Measurements from ENCODE around the gene ITGAL.
"Not testable (repeated sequence)": the region's sequence is repeated elsewhere in the genome, so short reads cannot be mapped to it uniquely, and the experiment has no call there.

Gene ITGAL

DNA sequence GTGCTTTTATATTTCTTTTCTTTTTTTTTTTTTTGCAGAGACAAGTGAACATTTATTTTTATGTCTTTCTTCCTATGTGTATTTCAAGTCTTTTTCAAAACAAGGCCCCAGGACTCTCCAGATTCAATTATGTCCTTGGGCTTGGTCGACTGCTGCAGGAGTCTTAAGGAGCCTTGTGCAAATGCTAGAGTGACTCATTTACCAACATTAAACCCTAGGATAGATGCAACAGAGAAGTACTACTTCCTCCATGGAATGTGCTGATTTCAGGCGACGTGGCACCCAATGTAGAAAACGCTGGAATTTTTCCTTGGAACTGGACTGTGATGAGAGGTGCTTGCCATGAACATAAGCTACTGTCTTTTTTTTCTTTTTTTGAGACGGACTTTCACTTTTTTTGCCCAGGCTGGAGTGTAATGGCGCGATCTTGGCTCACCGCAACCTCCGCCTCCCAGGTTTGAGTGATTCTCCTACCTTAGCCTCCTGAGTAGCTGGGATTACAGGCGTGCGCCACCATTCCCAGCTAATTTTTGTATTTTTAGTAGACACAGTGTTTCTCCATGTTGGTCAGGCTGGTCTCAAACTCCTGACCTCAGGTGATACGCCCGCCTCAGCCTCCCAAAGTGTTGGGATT is 64.0 kb downstream of the ITGAL start:
- H3K4me3 Mint-ChIP-seq: peak overlapping the region; percentile 97
- peaks cover 33% of the 10 kb centered on the region for H3K4me1 Mint-ChIP-seq (ENCODE audit: low read depth)
- H3K27ac Mint-ChIP-seq: peak overlapping the region; percentile 99
- not testable (repeated sequence) for H3K9me3 Mint-ChIP-seq (ENCODE audit: low read depth); H3K36me3 Mint-ChIP-seq; H3K27me3 Mint-ChIP-seq

DNA sequence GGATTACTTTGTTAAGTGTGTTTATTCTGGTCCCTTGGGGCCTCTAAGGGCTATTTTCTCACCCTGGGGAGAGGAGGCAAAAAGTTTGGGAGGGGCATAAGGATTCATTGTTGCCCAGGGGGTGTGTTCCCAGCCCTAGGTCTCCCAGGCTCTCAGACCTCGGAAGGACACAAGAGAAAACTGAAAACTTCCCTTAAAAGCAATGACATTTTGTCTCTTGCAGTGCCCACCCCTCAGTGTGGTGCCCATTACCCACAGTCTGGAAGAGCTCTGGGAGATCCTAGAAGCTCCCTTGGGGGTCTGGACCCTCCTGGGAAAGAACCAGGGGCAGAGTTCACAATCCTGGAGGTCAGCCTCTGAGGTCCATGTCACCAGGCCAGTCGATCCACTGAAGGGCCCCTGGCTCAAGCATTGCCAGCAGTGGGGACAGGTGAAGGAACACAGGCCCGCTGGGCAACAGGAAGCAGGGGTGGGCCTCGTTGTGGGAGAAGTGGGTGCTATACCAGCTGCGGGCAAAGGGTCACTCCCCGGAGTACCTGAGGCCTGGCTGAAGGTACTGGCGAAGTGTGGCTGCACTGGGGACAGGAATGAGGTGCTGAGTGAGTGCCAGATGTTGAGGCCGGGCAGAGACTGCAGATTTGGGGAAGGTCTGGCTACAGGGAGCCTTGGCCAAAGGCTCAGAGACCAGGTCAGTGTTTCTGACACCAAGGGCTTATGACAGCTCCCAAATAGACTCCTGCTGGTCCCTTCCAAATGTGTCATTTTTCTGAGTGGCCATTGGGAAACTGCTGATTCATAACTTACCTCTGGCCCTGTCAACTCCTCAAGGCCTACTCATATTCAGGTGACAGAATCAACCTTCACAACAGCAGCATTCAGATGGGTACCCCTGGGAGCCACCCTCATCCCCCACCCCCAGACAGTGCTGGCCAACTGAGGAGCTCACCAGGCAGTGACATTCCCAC is 66.7 kb downstream of the ITGAL start:
- H3K36me3 Mint-ChIP-seq: peaks cover 6% of the 10 kb centered on the region
- H3K4me1 Mint-ChIP-seq (ENCODE audit: low read depth): peaks cover 28% of the 10 kb centered on the region
- H3K27ac Mint-ChIP-seq: peak overlapping the region; percentile 48
- no peak overlapping the region for H3K4me3 Mint-ChIP-seq
- H3K27me3 Mint-ChIP-seq: no peaks in the 10 kb centered on the region
- H3K9me3 Mint-ChIP-seq (ENCODE audit: low read depth): no peaks in the 10 kb centered on the region

DNA sequence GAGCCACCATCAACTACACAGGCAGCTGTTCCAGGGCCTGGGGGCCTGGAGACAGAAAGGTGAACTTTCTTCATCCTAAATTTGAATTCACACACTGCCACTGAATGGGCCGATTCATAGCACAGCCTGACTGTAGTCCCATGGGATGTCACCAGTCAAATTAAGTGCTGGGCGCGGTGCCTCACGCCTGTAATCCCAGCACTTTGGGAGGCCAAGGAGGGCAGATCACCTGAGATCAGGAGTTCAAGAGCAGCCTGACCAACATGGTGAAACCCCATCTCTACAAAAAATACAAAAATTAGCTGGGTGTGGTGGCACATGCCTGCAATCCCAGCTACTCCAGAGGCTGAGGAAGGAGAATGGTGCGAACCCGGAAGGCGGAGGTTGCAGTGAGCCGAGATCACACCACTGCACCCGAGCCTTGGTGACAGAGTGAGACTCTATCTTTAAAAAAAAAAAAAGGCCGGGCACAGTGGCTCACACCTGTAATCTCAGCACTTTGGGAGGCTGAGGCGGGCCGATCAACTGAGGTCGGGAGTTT is 67.5 kb downstream of the ITGAL start:
- not testable (repeated sequence) for H3K9me3 Mint-ChIP-seq (ENCODE audit: low read depth); H3K27me3 Mint-ChIP-seq; H3K4me3 Mint-ChIP-seq; H3K36me3 Mint-ChIP-seq
- Mint-ChIP-seq H3K27ac (peak overlapping the region; percentile 48), H3K4me1 (ENCODE audit: low read depth) (peaks cover 27% of the 10 kb centered on the region)

DNA sequence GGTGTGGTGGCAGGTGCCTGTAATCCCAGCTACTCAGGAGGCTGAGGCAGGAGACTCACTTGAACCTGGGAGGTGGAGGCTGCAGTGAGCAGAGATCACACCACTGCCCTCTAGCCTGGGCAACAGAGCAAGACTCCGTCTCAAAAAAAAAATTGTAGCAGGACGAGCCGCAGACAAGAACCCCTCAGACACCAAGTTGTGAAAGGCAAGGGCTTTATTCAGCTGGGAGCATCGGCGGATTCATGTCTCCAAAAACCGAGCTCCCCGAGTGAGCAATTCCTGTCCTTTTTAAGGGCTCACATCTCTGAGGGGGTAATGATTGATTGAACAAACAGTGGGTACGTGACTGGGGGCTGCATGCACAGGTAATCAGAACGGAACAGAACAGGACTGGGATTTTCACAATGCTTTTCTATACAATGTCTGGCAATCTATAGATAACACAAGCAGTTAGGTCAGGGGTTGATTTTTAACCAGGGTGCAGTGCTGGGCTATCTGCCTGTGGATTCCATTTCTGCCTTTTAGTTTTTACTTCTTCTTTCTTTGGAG is 68.4 kb downstream of the ITGAL start:
- H3K9me3 Mint-ChIP-seq (ENCODE audit: low read depth); H3K36me3 Mint-ChIP-seq; H3K27me3 Mint-ChIP-seq; H3K4me3 Mint-ChIP-seq; H3K27ac Mint-ChIP-seq: not testable (repeated sequence)
- peaks cover 20% of the 10 kb centered on the region for H3K4me1 Mint-ChIP-seq (ENCODE audit: low read depth)

DNA sequence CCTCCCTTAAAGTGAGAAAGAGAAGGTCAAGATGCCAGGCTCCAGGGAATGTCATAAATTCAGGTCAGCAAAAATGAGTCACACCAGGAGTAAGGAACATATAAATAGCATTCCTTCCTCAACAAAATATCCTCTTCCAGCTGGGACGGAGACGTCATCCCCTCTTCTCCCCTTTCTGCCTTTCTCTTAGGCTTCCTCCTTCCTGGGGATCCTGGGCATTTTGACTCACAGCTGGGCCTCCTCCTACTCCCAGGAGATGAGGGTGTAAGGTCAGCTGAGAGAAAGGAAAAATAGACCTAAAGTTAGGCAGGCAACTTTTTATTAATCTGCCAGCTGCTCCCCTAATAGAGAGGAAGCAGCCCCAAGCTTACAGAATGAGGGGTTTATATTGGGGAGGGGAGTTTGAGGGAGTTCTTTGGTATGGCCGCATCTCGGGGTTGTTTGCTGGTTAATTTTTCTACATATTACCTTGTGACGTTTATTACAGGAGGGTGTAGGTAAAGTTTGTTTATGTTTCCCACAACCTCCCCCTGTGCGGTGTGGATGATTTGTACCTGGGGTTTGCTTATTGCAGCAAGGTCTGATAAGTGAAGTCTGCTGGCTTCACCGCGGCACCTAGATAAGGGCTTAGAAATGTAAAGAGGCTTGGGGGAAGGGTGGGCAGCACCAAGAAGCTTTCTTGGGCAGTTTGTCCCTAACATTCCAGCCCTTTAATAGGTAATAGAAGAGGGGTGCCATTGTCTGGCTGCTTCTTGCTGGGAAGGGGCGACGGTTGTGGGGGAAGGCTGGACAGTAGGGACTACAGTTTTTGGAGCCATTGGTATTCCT is 69.2 kb downstream of the ITGAL start:
- Mint-ChIP-seq H3K4me3 (no peak overlapping the region), H3K36me3 (peaks cover 6% of the 10 kb centered on the region), H3K27me3 (no peaks in the 10 kb centered on the region), H3K4me1 (ENCODE audit: low read depth) (peaks cover 13% of the 10 kb centered on the region), H3K27ac (no peak overlapping the region), H3K9me3 (ENCODE audit: low read depth) (no peaks in the 10 kb centered on the region)

DNA sequence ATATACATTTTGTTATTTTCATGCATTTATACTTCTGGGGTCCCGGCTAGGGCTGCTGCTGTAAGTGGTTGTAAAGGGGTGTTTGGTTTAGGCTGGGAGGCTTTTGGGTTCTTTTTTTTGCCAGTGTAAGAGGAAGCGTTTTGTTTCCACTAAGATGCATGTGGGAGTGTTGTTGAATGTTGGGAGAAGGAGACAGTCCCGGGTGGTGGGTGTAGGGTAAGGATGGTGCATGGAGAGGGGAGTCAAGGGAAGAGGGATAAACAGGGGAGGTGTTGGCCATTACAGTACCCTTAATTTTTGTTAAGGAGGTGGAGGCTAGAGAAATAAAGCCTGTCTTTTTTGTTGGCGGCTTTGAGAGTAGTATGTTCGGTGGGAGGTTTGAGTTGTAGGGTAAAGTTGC is 70.5 kb downstream of the ITGAL start:
- H3K27me3 Mint-ChIP-seq: no peaks in the 10 kb centered on the region
- H3K27ac Mint-ChIP-seq: no peak overlapping the region
- no peak overlapping the region for H3K4me3 Mint-ChIP-seq
- no peaks in the 10 kb centered on the region for H3K9me3 Mint-ChIP-seq (ENCODE audit: low read depth)
- H3K36me3 Mint-ChIP-seq: no peaks in the 10 kb centered on the region
- peaks cover 6% of the 10 kb centered on the region for H3K4me1 Mint-ChIP-seq (ENCODE audit: low read depth)

DNA sequence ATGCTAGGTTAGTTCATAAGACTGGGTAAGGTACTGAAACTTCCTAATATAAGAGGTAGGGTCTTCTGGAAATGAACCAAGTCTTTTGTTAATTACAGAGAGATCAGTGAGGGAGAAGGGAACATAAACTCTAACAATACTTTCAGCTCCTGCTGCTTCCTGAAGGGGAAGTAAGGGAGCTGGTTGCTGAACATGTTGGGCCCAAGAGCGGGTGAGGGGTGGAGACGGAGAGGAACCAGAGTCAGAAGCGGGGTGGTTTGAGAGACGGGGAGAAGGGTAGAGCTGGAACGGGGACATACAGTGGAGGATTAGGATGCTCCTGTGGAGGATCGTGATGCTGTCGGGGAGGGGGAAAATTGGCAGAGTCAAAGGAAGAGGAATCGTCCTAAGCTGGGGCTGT is 73.6 kb downstream of the ITGAL start:
- H3K27me3 Mint-ChIP-seq: no peaks in the 10 kb centered on the region
- H3K27ac Mint-ChIP-seq: no peak overlapping the region
- peaks cover 17% of the 10 kb centered on the region for H3K4me1 Mint-ChIP-seq (ENCODE audit: low read depth)
- no peaks in the 10 kb centered on the region for H3K36me3 Mint-ChIP-seq
- no peak overlapping the region for H3K4me3 Mint-ChIP-seq
- no peaks in the 10 kb centered on the region for H3K9me3 Mint-ChIP-seq (ENCODE audit: low read depth)

DNA sequence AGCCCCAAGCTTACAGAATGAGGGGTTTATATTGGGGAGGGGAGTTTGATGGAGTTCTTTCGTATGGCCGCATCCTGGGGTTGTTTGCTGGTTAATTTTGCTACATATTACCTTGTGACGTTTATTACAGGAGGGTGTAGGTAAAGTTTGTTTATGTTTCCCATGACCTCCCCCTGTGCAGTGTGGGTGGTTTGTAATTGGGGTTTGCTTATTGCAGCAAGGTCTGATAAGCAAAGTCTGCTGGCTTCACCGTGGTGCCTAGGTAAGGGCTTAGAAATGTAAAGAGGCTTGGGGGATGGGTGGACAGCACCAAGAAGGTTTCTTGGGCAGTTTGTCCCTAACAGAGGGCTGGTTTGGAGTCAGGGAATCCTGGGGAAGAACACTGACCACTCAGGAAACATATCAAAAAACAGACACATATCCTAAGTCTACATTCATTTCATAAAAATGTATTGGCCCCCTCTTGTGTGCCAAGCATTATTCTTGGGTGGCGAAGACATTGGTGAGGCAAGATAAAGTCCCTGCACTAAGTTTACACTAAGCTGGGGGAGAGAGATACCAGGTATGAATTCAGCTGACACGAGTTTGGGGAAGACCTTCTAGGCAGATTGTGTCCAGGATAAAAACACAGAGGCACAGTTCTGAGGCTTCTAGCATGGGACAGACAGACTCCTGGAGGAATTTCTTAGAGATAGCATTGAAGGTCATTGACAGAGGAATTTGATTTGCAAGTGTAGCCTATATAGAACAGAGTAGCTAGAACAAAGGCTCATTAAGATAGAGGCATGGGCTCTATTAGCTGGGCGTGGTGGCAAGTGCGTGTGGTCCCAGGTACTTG is 76.1 kb downstream of the ITGAL start:
- no peak overlapping the region for H3K4me3 Mint-ChIP-seq
- H3K36me3 Mint-ChIP-seq: peaks cover 3% of the 10 kb centered on the region
- H3K9me3 Mint-ChIP-seq (ENCODE audit: low read depth): no peaks in the 10 kb centered on the region
- H3K27me3 Mint-ChIP-seq: no peaks in the 10 kb centered on the region
- peak overlapping the region; percentile 70 for H3K27ac Mint-ChIP-seq
- peaks cover 38% of the 10 kb centered on the region for H3K4me1 Mint-ChIP-seq (ENCODE audit: low read depth)

DNA sequence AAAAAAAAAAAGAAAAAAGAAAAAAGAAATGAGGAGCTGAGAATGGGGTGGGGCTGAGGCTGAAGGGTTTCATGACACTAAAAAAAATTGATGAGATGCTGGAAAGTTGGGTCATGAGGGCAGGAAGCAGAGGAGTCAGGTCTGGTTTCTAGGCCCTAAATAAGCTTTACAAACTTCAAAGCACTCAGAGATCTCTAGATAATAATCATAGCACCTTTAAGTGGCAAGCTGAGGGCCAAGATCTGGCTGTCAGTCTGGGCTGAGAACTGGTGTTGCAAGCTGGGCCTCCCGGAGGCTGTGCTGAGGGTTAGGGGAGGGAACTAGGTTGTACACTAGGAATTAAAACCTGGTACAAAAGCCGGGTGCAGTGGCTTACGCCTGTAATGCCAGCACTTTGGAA is 79.2 kb downstream of the ITGAL start:
- H3K9me3 Mint-ChIP-seq (ENCODE audit: low read depth): no peaks in the 10 kb centered on the region
- peaks cover 5% of the 10 kb centered on the region for H3K36me3 Mint-ChIP-seq
- no peaks in the 10 kb centered on the region for H3K27me3 Mint-ChIP-seq
- peaks cover 52% of the 10 kb centered on the region for H3K4me1 Mint-ChIP-seq (ENCODE audit: low read depth)
- peak overlapping the region; percentile 82 for H3K27ac Mint-ChIP-seq
- peak overlapping the region; percentile 63 for H3K4me3 Mint-ChIP-seq

DNA sequence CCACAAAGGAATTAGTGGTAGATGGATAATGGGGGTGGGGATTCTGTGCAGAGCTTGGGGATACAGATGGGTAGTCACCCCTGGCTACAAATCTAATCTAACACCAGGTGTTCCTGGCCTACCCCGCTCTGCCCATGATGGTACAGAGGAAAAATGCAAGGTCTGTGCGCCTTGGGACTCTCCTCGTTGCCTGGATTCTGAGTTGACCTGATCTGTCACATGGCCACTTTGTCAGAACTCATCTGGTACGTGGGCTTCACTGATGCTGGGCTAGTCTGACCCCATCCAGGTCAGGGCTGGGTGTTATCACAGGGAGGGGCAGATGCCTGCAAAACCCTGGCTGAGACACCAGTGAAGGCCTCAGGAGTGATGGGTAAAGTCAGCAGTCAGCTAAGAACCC is 80.4 kb downstream of the ITGAL start:
- H3K4me1 Mint-ChIP-seq (ENCODE audit: low read depth): peaks cover 51% of the 10 kb centered on the region
- no peaks in the 10 kb centered on the region for H3K9me3 Mint-ChIP-seq (ENCODE audit: low read depth)
- H3K27ac Mint-ChIP-seq: peak overlapping the region; percentile 82
- peaks cover 5% of the 10 kb centered on the region for H3K36me3 Mint-ChIP-seq
- H3K4me3 Mint-ChIP-seq: peak overlapping the region; percentile 47
- H3K27me3 Mint-ChIP-seq: no peaks in the 10 kb centered on the region

DNA sequence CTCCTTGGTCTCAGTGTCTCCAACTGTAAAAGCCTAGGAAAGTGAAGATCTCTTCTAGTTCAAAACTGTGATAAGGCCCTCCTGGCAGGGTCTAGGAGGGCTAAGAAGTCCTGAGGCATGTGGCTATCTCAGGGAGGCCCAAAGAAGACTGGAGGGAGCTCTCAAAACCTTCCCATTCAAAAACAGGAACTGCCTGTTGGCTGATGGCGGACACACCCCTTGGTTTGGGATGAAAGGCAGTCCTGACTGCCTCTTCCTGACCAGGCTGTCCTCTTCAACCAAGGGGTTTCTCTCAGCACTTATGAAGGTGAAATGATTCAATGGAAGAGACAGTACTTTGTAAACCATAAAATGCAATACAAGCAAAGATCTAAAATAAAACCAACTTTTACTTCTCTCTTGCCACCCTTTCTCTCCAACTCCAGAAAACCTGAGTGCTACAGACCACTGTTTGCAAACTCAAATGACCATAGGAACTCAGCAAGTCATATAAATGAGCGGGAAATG is 80.9 kb downstream of the ITGAL start:
- peaks cover 5% of the 10 kb centered on the region for H3K36me3 Mint-ChIP-seq
- peak overlapping the region; percentile 38 for H3K4me3 Mint-ChIP-seq
- no peaks in the 10 kb centered on the region for H3K9me3 Mint-ChIP-seq (ENCODE audit: low read depth)
- peaks cover 49% of the 10 kb centered on the region for H3K4me1 Mint-ChIP-seq (ENCODE audit: low read depth)
- H3K27me3 Mint-ChIP-seq: no peaks in the 10 kb centered on the region
- H3K27ac Mint-ChIP-seq: peak overlapping the region; percentile 82

DNA sequence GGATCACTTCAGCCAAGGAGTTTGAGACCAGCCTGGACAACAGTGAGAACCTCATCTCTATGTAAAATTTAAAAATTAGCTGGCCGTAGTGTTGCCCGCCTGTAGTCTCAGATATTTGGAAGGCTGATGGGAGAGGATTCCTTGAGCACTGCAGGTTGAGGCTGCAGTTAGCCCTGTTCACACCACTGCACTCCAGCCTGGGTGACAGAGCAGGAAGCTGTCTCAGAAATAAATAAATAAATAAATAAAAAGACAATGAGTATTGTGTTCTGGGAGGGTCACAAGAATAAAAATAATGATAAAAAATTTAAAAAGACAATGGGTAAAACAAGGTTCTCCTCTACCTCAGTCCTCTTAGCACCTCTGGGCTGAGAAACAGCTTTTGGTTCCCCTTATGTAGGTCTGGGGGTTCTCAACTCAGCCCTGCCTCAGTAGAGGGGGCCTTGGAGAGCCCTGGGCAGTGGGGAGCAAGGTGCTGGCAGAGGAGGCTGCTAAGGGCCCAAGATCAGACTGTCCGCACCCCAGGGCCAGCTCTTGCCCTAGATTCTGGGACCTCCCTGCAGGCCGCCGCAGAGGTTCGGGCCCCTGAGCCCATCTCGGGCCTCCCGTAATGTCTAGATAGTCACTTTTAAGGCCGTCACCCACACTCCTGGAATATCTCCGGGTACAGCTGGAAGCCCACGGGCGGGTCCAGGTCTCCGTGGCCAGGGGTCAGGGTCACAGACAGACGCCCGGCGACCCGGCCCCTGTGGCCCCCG is 82.2 kb downstream of the ITGAL start:
- Mint-ChIP-seq H3K27me3 (no peaks in the 10 kb centered on the region), H3K4me3 (no peak overlapping the region), H3K36me3 (peaks cover 5% of the 10 kb centered on the region), H3K4me1 (ENCODE audit: low read depth) (peaks cover 45% of the 10 kb centered on the region), H3K9me3 (ENCODE audit: low read depth) (no peaks in the 10 kb centered on the region), H3K27ac (peak overlapping the region; percentile 82)
